Lower lobe of right lung (tissue), 2 donors: ENCODE data around the gene CGNL1. TPM values are rescaled to one million over a fixed set of nuclear protein-coding genes. Genes with fewer than 3 reads are reported as not detected.

Experiments
- ATAC-seq, 2 donors: fragments of 200-7000 bp; cut with Tn5 transposase; one replicate each; pipeline ENCODE4 v1.9.1; 2020 to 2022; ENCODE audit warnings: mild to moderate bottlenecking in 2 of 2, moderate library complexity in 2 of 2
- DNase-seq: peaks from one replicate; pipeline ENCODE4 v3.0.0-alpha.2; 2020
- H3K27ac ChIP-seq: fragments of 200-600 bp; one replicate; pipeline ENCODE4 v1.8.0; 2022
- H3K27me3 ChIP-seq: fragments of 200-600 bp; one replicate; pipeline ENCODE4 v1.8.0; 2022; ENCODE audit warnings: low read depth
- H3K36me3 ChIP-seq: fragments of 200-600 bp; one replicate; pipeline ENCODE4 v1.8.0; 2022; ENCODE audit warnings: mild to moderate bottlenecking
- H3K4me1 ChIP-seq: fragments of 200-600 bp; one replicate; pipeline ENCODE4 v1.8.0; 2022
- H3K4me3 ChIP-seq: fragments of 200-600 bp; one replicate; pipeline ENCODE4 v1.8.0; 2022; ENCODE audit warnings: mild to moderate bottlenecking
- H3K9me3 ChIP-seq: fragments of 200-600 bp; one replicate; pipeline ENCODE4 v1.8.0; 2022
- CTCF ChIP-seq: fragments of 200-600 bp; IDR thresholded peaks from one replicate; pipeline ENCODE4 v1.8.0; 2022; ENCODE audit warnings: antibody characterized with exemption, mild to moderate bottlenecking
- intact Hi-C: fragments of 100-400 bp; cut with DNase I; formaldehyde crosslinking; loops from one replicate; pipeline ENCODE4 v1.11.0; 2022
- total RNA-seq: library from RNA; stranded (reverse); fragmentation: NEBNext Ultra II Directional; extraction: Animal tissue kit (Norgen Biotek cat#: 25700); gene quantifications from one replicate; pipeline ENCODE4 v1.2.1, GENCODE V29; 2021
- donor health status: DM: no; HTN: yes; CAD: no; lungs with severe emphysema.

CGNL1 gene
- total RNA-seq, 1 donor from 2014 or later: 46.0 TPM

GRCh38 chr15:57485869-57486268 lies 109.6 kb downstream of the CGNL1 start:
- no peaks in the 10 kb centered on the region for H3K27me3 ChIP-seq
- intact Hi-C loops: no loop called here
- no peaks in the 10 kb centered on the region for H3K9me3 ChIP-seq
- H3K36me3 ChIP-seq: no peaks in the 10 kb centered on the region
- ATAC-seq (peak; percentile 97 to 99), DNase-seq (peak; percentile 72)
- H3K27ac ChIP-seq: no peak overlapping the region
- no peak overlapping the region for H3K4me3 ChIP-seq
- H3K4me1 ChIP-seq: no peaks in the 10 kb centered on the region
- TF ChIP-seq CTCF: no peak

DNA sequence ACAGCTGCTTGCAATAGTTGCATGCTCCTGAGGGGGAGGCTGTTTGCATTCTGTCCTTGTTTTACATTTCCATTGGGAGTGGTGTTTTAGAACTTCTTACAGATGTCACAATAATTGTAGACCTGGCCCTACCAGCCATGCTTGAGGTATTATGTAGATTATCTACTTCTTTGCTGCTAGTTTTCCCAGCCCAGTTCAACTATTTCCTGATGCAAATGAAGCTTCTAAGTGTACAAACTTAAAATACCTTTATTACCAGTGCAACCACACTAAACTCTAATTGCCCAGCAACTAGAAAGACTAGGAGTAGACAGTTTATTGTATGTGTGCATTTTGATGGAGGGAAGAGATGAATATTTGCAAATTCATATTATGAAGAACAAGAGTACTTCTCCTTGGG lies 110.5 kb downstream of the CGNL1 start:
- no peak for TF ChIP-seq CTCF
- H3K4me3 ChIP-seq: no peak overlapping the region
- DNase-seq: no peak
- no peaks in the 10 kb centered on the region for H3K36me3 ChIP-seq
- H3K4me1 ChIP-seq: no peaks in the 10 kb centered on the region
- H3K27me3 ChIP-seq: no peaks in the 10 kb centered on the region
- ATAC-seq: no peak
- no peak overlapping the region for H3K27ac ChIP-seq
- intact Hi-C loops: no loop called here
- H3K9me3 ChIP-seq: no peaks in the 10 kb centered on the region

DNA sequence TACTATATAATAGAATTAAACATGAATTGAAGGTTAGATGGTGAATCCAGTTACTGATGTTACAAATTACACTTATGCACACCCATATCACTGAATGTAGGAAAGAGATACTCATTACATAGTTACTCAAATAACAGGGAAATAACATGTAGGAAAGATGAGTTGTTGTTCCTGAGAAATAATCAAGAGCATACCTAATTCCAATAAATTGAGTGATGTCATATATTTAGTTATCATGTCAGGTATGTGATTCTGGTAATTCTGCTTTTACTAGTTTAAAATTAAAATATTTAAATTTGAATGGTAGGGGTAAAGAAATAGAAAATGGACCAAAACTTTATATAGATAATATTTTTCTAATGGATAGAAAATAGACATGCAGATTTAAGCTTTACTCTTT lies 112.8 kb downstream of the CGNL1 start:
- H3K27me3 ChIP-seq: no peaks in the 10 kb centered on the region
- no peaks in the 10 kb centered on the region for H3K9me3 ChIP-seq
- ATAC-seq (no peak), DNase-seq (no peak)
- no peaks in the 10 kb centered on the region for H3K4me1 ChIP-seq
- H3K36me3 ChIP-seq: no peaks in the 10 kb centered on the region
- intact Hi-C loops: no loop called here
- H3K4me3 ChIP-seq: no peak overlapping the region
- TF ChIP-seq CTCF: no peak
- no peak overlapping the region for H3K27ac ChIP-seq

- DNase-seq: no peak
- no peaks in the 10 kb centered on the region for H3K36me3 ChIP-seq
- no peak overlapping the region for H3K27ac ChIP-seq
- intact Hi-C loops: no loop called here
- no peak for TF ChIP-seq CTCF
- H3K4me3 ChIP-seq: no peak overlapping the region
- no peaks in the 10 kb centered on the region for H3K9me3 ChIP-seq
- peaks cover 34% of the 10 kb centered on the region for H3K4me1 ChIP-seq
- no peaks in the 10 kb centered on the region for H3K27me3 ChIP-seq
- no peak for ATAC-seq
Measured at GRCh38 chr15:57493351-57493750, 117.0 kb downstream of the CGNL1 start.

- Histone ChIP-seq H3K4me1 (peaks cover 36% of the 10 kb centered on the region), H3K27ac (no peak overlapping the region), H3K36me3 (no peaks in the 10 kb centered on the region), H3K9me3 (no peaks in the 10 kb centered on the region), H3K27me3 (no peaks in the 10 kb centered on the region), H3K4me3 (no peak overlapping the region)
- ATAC-seq: no peak
- no peak for TF ChIP-seq CTCF
- intact Hi-C loops: no loop called here
- DNase-seq: no peak
Measured at GRCh38 chr15:57494581-57494980, 118.3 kb downstream of the CGNL1 start.

DNA sequence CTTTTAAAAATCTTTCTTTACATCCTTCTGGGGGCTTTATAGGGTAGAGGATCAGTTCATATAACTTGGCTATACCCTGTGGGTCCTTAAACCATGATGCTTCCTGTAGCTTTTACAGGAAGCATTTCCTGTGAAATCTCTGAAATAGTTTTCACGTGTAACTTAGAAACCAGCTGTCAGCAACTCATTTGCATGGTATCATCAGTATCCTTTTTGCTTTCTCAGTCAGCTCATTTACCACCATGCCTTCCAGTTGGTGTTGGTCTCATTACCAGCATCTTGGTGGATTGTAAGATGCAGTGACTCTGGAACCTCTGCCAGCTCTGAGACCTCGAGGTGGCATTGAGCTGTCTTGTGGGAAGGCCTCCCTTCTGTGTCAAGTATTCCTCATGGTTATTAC lies 118.7 kb downstream of the CGNL1 start:
- intact Hi-C loops: no loop called here
- DNase-seq: no peak
- H3K27ac ChIP-seq: no peak overlapping the region
- no peak overlapping the region for H3K4me3 ChIP-seq
- no peak for TF ChIP-seq CTCF
- peaks cover 36% of the 10 kb centered on the region for H3K4me1 ChIP-seq
- H3K27me3 ChIP-seq: no peaks in the 10 kb centered on the region
- no peaks in the 10 kb centered on the region for H3K9me3 ChIP-seq
- ATAC-seq: no peak
- H3K36me3 ChIP-seq: no peaks in the 10 kb centered on the region
